Loucy (cell line): Measurements from ENCODE around the gene NODAL.

Experiments used
- EZH2phosphoT487 ChIP-seq: fragments of 200-600 bp; IDR thresholded peaks from 2 replicates; pipeline ENCODE4 v1.6.1; 2018; ENCODE audit warnings: antibody characterized with exemption, mild to moderate bottlenecking, moderate library complexity, borderline replicate concordance
- TF ChIP-seq, protein P1 (sequence below): fragments of 200-600 bp; sonication (generic); conservative IDR thresholded peaks from 2 replicates; pipeline ENCODE4 v1.5.1; 2014; ENCODE audit warnings: mild to moderate bottlenecking, antibody characterized with exemption, low read length

- TF ChIP-seq, protein P1, sequence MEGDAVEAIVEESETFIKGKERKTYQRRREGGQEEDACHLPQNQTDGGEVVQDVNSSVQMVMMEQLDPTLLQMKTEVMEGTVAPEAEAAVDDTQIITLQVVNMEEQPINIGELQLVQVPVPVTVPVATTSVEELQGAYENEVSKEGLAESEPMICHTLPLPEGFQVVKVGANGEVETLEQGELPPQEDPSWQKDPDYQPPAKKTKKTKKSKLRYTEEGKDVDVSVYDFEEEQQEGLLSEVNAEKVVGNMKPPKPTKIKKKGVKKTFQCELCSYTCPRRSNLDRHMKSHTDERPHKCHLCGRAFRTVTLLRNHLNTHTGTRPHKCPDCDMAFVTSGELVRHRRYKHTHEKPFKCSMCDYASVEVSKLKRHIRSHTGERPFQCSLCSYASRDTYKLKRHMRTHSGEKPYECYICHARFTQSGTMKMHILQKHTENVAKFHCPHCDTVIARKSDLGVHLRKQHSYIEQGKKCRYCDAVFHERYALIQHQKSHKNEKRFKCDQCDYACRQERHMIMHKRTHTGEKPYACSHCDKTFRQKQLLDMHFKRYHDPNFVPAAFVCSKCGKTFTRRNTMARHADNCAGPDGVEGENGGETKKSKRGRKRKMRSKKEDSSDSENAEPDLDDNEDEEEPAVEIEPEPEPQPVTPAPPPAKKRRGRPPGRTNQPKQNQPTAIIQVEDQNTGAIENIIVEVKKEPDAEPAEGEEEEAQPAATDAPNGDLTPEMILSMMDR, result no peak
- no peak for TF ChIP-seq EZH2phosphoT487
Observed at GRCh38 chr10:70459061-70459773, 17.7 kb upstream of the NODAL start.
